ENCODE results near the gene PHYH. TPM values are rescaled to one million over a fixed set of nuclear protein-coding genes. Genes with fewer than 3 reads are reported as not detected.
"Not testable (repeated sequence)": the region's sequence is repeated elsewhere in the genome, so short reads cannot be mapped to it uniquely, and the experiment has no call there.

Gene PHYH
- total and polyA plus RNA-seq, 2 donors from 2014 or later = 45.8 to 166 TPM

DNA sequence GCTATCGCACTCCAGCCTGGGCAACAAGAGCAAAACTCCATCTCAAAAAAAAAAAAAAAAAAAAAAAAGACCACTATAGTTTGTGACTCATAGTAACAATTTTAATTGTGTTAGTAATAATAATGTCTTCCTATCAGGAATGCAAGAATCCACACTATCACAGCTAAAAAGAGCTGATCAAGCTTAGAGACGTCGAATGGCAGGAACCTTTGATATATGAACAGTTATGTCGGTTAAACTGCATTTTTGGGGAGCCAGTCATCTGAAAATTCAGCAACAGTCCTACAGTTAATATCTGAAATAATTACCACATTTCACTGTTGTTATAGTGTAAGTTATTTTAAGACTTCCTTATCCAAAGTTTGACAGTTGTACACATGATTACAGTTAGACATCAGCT, 8.8 kb downstream of the PHYH start:
- FAIRE-seq (no peak), DNase-seq (no peak)
- no peak for TF ChIP-seq CTCF (IDR thresholded peaks at IDR 0.05; ENCODE audit: borderline replicate concordance, extremely low read depth, insufficient read depth)
- Histone ChIP-seq H3K4me3 (ENCODE audit: low read length in 3 of 3) (no peak overlapping the region), H3K4me1 (ENCODE audit: control insufficient read depth in 2 of 3, insufficient read depth in 2 of 3, low read depth in 1 of 3, low read length in 3 of 3) (no peaks in the 10 kb centered on the region), H3K9ac (ENCODE audit: low read length in 3 of 3) (no peak overlapping the region), H3K27me3 (ENCODE audit: control insufficient read depth, insufficient read depth, low read length) (no peaks in the 10 kb centered on the region), H3K36me3 (ENCODE audit: control insufficient read depth in 2 of 3, insufficient read depth in 3 of 3, low read length in 3 of 3) (peaks cover 0 to 38% (median 15%) of the 10 kb centered on the region in 3 donors), H3K9me3 (ENCODE audit: control insufficient read depth in 2 of 3, insufficient read depth in 1 of 3, low read length in 3 of 3) (no peaks in the 10 kb centered on the region), H3K27ac (ENCODE audit: low read depth in 2 of 2, low read length in 2 of 2) (no peak overlapping the region)
- intact Hi-C loops (cut with DNase I) = no loop called here

- no peak for TF ChIP-seq CTCF (IDR thresholded peaks at IDR 0.05; ENCODE audit: borderline replicate concordance, extremely low read depth, insufficient read depth)
- peaks cover 0 to 28% (median 16%) of the 10 kb centered on the region in 3 donors for H3K36me3 ChIP-seq (ENCODE audit: control insufficient read depth in 2 of 3, insufficient read depth in 3 of 3, low read length in 3 of 3)
- H3K9me3 ChIP-seq (ENCODE audit: control insufficient read depth in 2 of 3, insufficient read depth in 1 of 3, low read length in 3 of 3) = no peaks in the 10 kb centered on the region
- intact Hi-C loops (cut with DNase I) = no loop called here
- DNase-seq = no peak
- no peaks in the 10 kb centered on the region for H3K4me1 ChIP-seq (ENCODE audit: control insufficient read depth in 2 of 3, insufficient read depth in 2 of 3, low read depth in 1 of 3, low read length in 3 of 3)
- H3K27me3 ChIP-seq (ENCODE audit: control insufficient read depth, insufficient read depth, low read length) = no peaks in the 10 kb centered on the region
- FAIRE-seq = no peak
- H3K4me3 ChIP-seq (ENCODE audit: low read length in 3 of 3) = no peak overlapping the region
- H3K9ac ChIP-seq (ENCODE audit: low read length in 3 of 3) = no peak overlapping the region
- no peak overlapping the region for H3K27ac ChIP-seq (ENCODE audit: low read depth in 2 of 2, low read length in 2 of 2)
Measured at GRCh38 chr10:13284050-13284449, 15.8 kb downstream of the PHYH start.

GRCh38 chr10:13282348-13282747, 17.5 kb downstream of the PHYH start:
- not testable (repeated sequence) for DNase-seq; FAIRE-seq; H3K4me3 ChIP-seq (ENCODE audit: low read length in 3 of 3)

DNA sequence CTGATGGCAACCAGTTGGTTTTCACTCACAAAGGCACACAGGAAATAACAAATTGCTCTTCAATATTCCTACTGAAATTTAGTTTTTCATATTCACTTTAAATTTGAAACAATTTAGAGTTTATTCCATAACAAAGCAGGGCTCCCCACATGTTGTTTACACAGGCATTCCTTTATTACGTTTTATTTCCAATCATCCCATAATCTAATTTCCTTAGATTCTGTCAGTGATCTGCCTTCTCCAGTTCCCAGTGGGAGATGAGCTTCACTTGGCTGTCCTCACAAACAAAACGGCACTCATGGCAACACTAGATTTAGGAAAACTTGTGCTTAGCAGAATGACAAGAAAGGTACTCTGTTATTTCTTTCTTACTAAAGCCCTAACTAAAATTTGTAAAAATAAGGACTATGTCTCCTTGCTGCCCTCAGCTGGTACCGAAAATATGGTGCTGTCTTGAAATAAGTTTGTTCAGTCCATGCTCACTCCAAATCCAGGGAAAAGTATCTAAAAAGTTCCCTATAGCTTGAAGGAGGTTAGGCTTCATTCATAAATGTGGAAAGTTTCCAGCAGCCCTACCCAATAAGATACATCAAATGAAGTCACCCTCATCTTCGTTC, 23.0 kb downstream of the PHYH start:
- TF ChIP-seq CTCF (IDR thresholded peaks at IDR 0.05; ENCODE audit: borderline replicate concordance, extremely low read depth, insufficient read depth) = no peak
- Histone ChIP-seq H3K4me1 (ENCODE audit: control insufficient read depth in 2 of 3, insufficient read depth in 2 of 3, low read depth in 1 of 3, low read length in 3 of 3) (peaks cover 0 to 5% (median 0%) of the 10 kb centered on the region in 3 donors), H3K9ac (ENCODE audit: low read length in 3 of 3) (no peak overlapping the region), H3K27me3 (ENCODE audit: control insufficient read depth, insufficient read depth, low read length) (no peaks in the 10 kb centered on the region), H3K27ac (ENCODE audit: low read depth in 2 of 2, low read length in 2 of 2) (no peak overlapping the region), H3K36me3 (ENCODE audit: control insufficient read depth in 2 of 3, insufficient read depth in 3 of 3, low read length in 3 of 3) (peaks cover 0 to 7% (median 7%) of the 10 kb centered on the region in 3 donors), H3K4me3 (ENCODE audit: low read length in 3 of 3) (no peak overlapping the region), H3K9me3 (ENCODE audit: control insufficient read depth in 2 of 3, insufficient read depth in 1 of 3, low read length in 3 of 3) (no peaks in the 10 kb centered on the region)
- DNase-seq = peak in 1 of 5 donors; percentile 44
- no peak for FAIRE-seq
- intact Hi-C loops (cut with DNase I) = no loop called here

More at GRCh38 chr10:13282348-13282747, 17.5 kb downstream of the PHYH start:
- H3K9me3 ChIP-seq (ENCODE audit: control insufficient read depth in 2 of 3, insufficient read depth in 1 of 3, low read length in 3 of 3); H3K27me3 ChIP-seq (ENCODE audit: control insufficient read depth, insufficient read depth, low read length); H3K27ac ChIP-seq (ENCODE audit: low read depth in 2 of 2, low read length in 2 of 2); H3K4me1 ChIP-seq (ENCODE audit: control insufficient read depth in 2 of 3, insufficient read depth in 2 of 3, low read depth in 1 of 3, low read length in 3 of 3); intact Hi-C loops (cut with DNase I); H3K9ac ChIP-seq (ENCODE audit: low read length in 3 of 3): not testable (repeated sequence)
- peaks cover 0 to 20% (median 14%) of the 10 kb centered on the region in 3 donors for H3K36me3 ChIP-seq (ENCODE audit: control insufficient read depth in 2 of 3, insufficient read depth in 3 of 3, low read length in 3 of 3)

GRCh38 chr10:13276146-13276545, 23.7 kb downstream of the PHYH start:
- H3K27me3 ChIP-seq (ENCODE audit: control insufficient read depth, insufficient read depth, low read length); DNase-seq; H3K36me3 ChIP-seq (ENCODE audit: control insufficient read depth in 2 of 3, insufficient read depth in 3 of 3, low read length in 3 of 3); H3K9ac ChIP-seq (ENCODE audit: low read length in 3 of 3); FAIRE-seq; H3K9me3 ChIP-seq (ENCODE audit: control insufficient read depth in 2 of 3, insufficient read depth in 1 of 3, low read length in 3 of 3); H3K4me3 ChIP-seq (ENCODE audit: low read length in 3 of 3); intact Hi-C loops (cut with DNase I); H3K4me1 ChIP-seq (ENCODE audit: control insufficient read depth in 2 of 3, insufficient read depth in 2 of 3, low read depth in 1 of 3, low read length in 3 of 3); H3K27ac ChIP-seq (ENCODE audit: low read depth in 2 of 2, low read length in 2 of 2): not testable (repeated sequence)
